HFF-Myc (cell line): ENCODE data around the gene SYT14.
"Not testable (repeated sequence)": the region's sequence is repeated elsewhere in the genome, so short reads cannot be mapped to it uniquely, and the experiment has no call there.

ENCODE experiments used
- DNase-seq: peaks from one replicate; pipeline ENCODE4 v3.0.0-alpha.2; 2011; ENCODE audit warnings: low read depth; ENCODE audit errors: extremely low read depth
- H3K4me3 ChIP-seq: replicated peaks from 2 replicates; pipeline ENCODE4 v1.5.1; 2011; ENCODE audit warnings: low read depth, mild to moderate bottlenecking, control low read depth, low read length
- TF ChIP-seq, protein P1 (sequence below): IDR thresholded peaks from 2 replicates; pipeline ENCODE4 v1.5.1; 2012; ENCODE audit warnings: mild to moderate bottlenecking, low read depth, low read length, control low read depth; ENCODE audit errors: missing control alignments

The SYT14 gene

DNA sequence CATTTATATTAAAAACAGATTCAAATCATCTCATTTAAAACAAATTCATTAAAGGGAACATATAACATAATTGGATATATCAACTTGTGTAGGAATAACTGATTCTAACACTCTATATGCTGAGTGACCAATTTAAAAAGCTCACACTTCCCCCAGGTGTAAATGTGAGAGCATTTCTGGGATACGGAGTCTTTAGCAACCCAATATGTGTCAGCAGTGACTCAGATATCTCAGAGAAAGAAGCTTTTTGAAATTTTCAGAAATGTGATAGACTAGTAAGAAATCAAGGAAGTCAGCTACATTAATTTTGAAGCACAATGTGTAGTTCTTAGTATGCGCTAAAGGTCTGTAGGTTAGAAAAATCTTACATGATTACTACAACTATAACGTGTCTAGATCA lies 206.7 kb downstream of the SYT14 start:
- DNase-seq: no peak
- H3K4me3 ChIP-seq: no peak overlapping the region
- TF ChIP-seq, protein P1, sequence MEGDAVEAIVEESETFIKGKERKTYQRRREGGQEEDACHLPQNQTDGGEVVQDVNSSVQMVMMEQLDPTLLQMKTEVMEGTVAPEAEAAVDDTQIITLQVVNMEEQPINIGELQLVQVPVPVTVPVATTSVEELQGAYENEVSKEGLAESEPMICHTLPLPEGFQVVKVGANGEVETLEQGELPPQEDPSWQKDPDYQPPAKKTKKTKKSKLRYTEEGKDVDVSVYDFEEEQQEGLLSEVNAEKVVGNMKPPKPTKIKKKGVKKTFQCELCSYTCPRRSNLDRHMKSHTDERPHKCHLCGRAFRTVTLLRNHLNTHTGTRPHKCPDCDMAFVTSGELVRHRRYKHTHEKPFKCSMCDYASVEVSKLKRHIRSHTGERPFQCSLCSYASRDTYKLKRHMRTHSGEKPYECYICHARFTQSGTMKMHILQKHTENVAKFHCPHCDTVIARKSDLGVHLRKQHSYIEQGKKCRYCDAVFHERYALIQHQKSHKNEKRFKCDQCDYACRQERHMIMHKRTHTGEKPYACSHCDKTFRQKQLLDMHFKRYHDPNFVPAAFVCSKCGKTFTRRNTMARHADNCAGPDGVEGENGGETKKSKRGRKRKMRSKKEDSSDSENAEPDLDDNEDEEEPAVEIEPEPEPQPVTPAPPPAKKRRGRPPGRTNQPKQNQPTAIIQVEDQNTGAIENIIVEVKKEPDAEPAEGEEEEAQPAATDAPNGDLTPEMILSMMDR: no peak

DNA sequence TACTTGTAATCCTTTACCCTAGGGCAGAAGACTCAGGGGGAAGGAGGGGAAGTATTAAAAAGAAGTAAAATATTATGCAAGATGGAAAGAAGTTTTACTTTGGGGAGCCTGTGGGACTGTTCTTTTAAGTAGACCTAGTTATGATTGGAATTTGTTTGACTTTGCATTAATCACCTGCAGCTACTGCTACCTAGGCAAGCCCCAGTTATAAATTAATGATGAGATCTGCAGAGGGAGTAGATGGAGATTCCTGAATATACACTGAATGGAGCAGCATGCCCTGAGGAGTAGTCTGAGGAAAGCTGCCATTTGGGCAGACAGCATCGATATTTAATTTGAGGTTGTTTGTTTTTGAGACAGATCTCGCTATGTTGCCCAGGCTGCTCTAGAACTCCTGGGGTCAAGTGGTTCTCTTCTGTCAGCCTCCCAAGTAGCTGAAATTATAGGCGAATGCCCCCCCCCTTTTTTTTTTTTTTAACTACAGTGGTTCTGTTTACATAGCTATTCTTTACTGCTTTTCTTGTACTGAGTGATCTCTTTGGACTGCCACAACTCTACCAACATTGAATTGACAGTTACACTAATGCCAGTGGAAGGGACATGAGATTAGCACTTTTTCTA lies 213.1 kb downstream of the SYT14 start:
- no peak overlapping the region for H3K4me3 ChIP-seq
- no peak for DNase-seq
- TF ChIP-seq, protein P1: no peak

- TF ChIP-seq, protein P1: no peak
- H3K4me3 ChIP-seq: no peak overlapping the region
- no peak for DNase-seq
Observed at GRCh38 chr1:210159211-210159610, 221.2 kb downstream of the SYT14 start.

DNA sequence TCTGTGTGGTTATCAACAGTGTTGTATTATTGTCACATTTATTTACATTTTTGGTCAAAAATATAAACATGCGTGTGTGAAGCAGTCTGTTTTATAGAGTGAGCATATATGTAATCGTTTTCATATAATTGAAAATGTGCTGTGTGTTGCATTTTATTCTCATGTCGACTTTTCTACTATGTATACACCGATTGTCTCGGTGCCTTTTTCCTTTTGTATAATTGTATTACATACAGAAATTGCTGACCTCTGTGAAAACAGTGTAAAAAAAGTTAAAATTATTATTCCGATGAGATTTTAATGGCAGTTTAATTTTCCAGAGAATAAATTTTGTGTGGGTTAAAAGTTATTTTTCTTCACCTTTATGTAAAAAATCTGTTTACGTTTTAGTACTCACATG lies 232.2 kb downstream of the SYT14 start:
- DNase-seq: no peak

DNA sequence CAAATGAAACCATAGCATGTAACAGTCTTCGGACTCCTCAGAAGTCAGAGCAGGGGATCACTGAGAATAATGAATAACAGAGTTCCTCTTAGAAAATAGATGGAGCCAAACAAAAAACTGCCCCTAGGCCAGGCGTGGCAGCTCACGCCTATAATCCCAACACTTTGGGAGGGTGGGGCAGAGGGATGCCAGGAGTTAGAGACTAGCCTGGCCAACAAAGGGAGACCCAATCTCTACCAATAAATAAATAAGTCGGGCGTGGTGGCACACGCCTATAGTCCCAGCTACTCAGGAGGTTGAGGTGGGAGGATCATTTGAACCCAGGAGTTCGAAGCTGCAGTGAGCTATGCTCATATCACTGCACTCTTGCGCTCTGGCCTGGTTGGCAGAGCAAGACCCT lies 236.1 kb downstream of the SYT14 start:
- no peak for DNase-seq
- no peak overlapping the region for H3K4me3 ChIP-seq
- TF ChIP-seq, protein P1: no peak

More for the DNA sequence above, 232.2 kb downstream of the SYT14 start:
- TF ChIP-seq, protein P1: no peak
- no peak overlapping the region for H3K4me3 ChIP-seq

- TF ChIP-seq, protein P1: no peak
- H3K4me3 ChIP-seq: no peak overlapping the region
- DNase-seq: no peak
Observed at GRCh38 chr1:210185063-210185462, 247.0 kb downstream of the SYT14 start.

DNA sequence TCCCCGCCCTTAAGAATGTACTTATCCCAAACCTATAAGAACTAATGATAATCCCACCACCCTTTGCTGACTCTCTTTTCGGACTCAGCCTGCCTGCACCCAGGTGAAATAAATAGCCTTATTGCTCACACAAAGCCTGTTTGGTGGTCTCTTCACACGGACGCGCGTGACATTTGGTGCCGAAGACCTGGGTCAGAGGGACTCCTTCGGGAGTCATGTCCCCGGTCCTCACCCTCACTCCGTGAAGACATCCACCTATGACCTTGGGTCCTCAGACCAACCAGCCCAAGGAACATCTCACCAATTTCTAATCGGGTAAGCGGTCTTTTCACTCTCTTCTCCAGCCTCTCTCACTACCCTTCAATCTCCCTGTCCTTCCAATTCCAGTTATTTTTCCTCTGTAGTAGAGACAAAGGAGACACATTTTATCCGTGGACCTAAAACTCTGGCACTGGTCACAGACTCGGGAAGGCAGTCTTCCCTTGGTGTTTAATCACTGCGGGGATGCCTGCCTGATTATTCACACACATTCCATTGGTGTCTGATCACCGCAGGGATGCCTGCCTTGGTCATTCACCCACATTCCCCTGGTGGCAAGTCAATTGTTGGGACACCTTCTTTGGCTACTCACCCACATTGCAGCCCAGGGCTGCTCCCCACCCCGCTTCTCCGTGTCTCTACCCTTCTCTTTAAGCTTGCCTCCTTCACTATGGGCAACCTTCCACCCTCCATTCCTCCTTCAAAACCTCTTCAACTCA lies 250.0 kb downstream of the SYT14 start:
- peak; percentile 9 for DNase-seq
- not testable (repeated sequence) for H3K4me3 ChIP-seq
